Heart left ventricle (tissue), 16 donors: ENCODE results near the gene NECTIN2. TPM values are rescaled to one million over a fixed set of nuclear protein-coding genes. Genes with fewer than 3 reads are reported as not detected.
A peak's percentile ranks its signal among the peaks of the same experiment; 100 is the strongest.

ENCODE experiments used
- ATAC-seq, 4 donors: fragments of 200-7000 bp; cut with Tn5 transposase; one replicate each; pipeline ENCODE4 v1.9.1; 2020 to 2022; ENCODE audit warnings: moderate library complexity in 4 of 4, mild to moderate bottlenecking in 3 of 4, moderate number of reproducible peaks in 1 of 4
- DNase-seq, 5 donors: peaks; one replicate each; pipeline ENCODE4 v3.0.0-alpha.2; 2020
- H3K27ac ChIP-seq, 12 donors: fragments of 200-600 bp; sonication (generic) in 4 of 12; one replicate each; pipeline versions ENCODE4 v1.5.0 to v1.8.0; 2016 to 2022; ENCODE audit warnings: mild to moderate bottlenecking in 2 of 12
- H3K27me3 ChIP-seq, 9 donors: fragments of 200-600 bp; sonication (generic) in 2 of 9; one replicate each; pipeline versions ENCODE4 v1.5.1 to v1.8.0; 2016 to 2022; ENCODE audit warnings: mild to moderate bottlenecking in 3 of 9
- H3K36me3 ChIP-seq, 9 donors: fragments of 200-600 bp; sonication (generic) in 2 of 9; one replicate each; pipeline versions ENCODE4 v1.5.0 to v1.8.0; 2018 to 2022; ENCODE audit warnings: mild to moderate bottlenecking in 2 of 9
- H3K4me1 ChIP-seq, 12 donors: fragments of 200-600 bp; sonication (generic) in 4 of 12; one replicate each; pipeline versions ENCODE4 v1.5.0 to v1.8.0; 2016 to 2022; ENCODE audit warnings: mild to moderate bottlenecking in 3 of 12
- H3K4me3 ChIP-seq, 12 donors: fragments of 200-600 bp; sonication (generic) in 4 of 12; one replicate each; pipeline versions ENCODE4 v1.5.0 to v1.8.0; 2017 to 2022; ENCODE audit warnings: mild to moderate bottlenecking in 9 of 12, moderate library complexity in 4 of 12
- H3K9me3 ChIP-seq, 12 donors: fragments of 200-600 bp; sonication (generic) in 4 of 12; one replicate each; pipeline versions ENCODE4 v1.5.0 to v1.8.0; 2016 to 2022; ENCODE audit warnings: mild to moderate bottlenecking in 1 of 12
- POLR2A ChIP-seq, 2 donors: fragments of 450-650 bp; IDR thresholded peaks; one replicate each; pipeline ENCODE4 v1.6.1; 2017; ENCODE audit warnings: antibody characterized with exemption in 2 of 2, mild to moderate bottlenecking in 2 of 2, moderate library complexity in 2 of 2
- WGBS, 4 donors: extraction: QIAGEN DNeasy Blood & Tissue Kit in 2 of 4; methylation state at CpG; one replicate each; pipeline versions ENCODE4 v1.1.5 to v1.1.7; 2013 to 2018; 5-methylcytosine and 5-hydroxymethylcytosine counted together
- intact Hi-C, 10 donors: fragments of 100-400 bp; cut with DNase I; formaldehyde crosslinking; loops; one replicate each; pipeline versions ENCODE4 v1.11.1 to v1.14.2; 2022
- polyA plus RNA-seq, 2 donors: library from polyadenylated mRNA; stranded (reverse); fragments of 200-250 nt; gene quantifications; one replicate each; pipeline ENCODE4 v1.2.3, GENCODE V29; 2013
- total RNA-seq, 9 donors: library from RNA; depleted of rRNA in 2 of 9; stranded (reverse); fragments of >200 nt in 2 of 9; fragmentation: NEBNext Ultra II Directional in 3 of 9; extraction: Animal tissue kit (Norgen Biotek cat#: 25700) in 3 of 9; gene quantifications; one replicate each; pipeline versions ENCODE4 v1.1.0 to v1.2.4, GENCODE V29; 2016 to 2023
- TF ChIP-seq, protein P1 (sequence below), 12 donors: fragments of 200-600 bp; sonication (generic) in 4 of 12; IDR thresholded peaks; one replicate each; pipeline versions ENCODE4 v1.5.0 to v1.8.0; 2018 to 2022; ENCODE audit warnings: antibody characterized with exemption in 12 of 12, mild to moderate bottlenecking in 5 of 12
- donor health status: ischemic (EF 13 %, LVEDD 7.1; RV severe dilation, severe dysfunction).
- donor health status: healthy with polysubstance abuse.
- donor health status: DM: no; HTN: yes; CAD: no.
- donor health status: DM: no; HTN: no; CAD: no.
- donor health status: ischemic (EF 25% LVEDD 6.9; RV normal size, moderate dysfunction).
- donor health status: ischemic (EF 25% LVEDD 5.7; RV mildly dilated, moderate dysfunction).
- donor health status: healthy.
- donor health status: DM: yes; HTN: yes; CAD: no.
- donor health status: ischemic (EF 35%, LVEDD 5.7; RV mildly dilated, moderate dysfunction).
- donor health status: nonischemic (EF 11% LVEDD 7.7; RV severe dilation, severe dysfunction).
- donor health status: DM: yes; HTN: yes; CAD: no.
- donor health status: PGD.
- donor health status: ischemic (EF 29% LVEDD 5.4; RV normal size, mild dysfunction).
- donor health status: nonischemic (EF 23%, LVEDD 6.1; RV moderate dilation, normal function).

The NECTIN2 gene
- total and polyA plus RNA-seq, 11 donors = 37.0 to 99.6 (median 57.6) TPM

DNA sequence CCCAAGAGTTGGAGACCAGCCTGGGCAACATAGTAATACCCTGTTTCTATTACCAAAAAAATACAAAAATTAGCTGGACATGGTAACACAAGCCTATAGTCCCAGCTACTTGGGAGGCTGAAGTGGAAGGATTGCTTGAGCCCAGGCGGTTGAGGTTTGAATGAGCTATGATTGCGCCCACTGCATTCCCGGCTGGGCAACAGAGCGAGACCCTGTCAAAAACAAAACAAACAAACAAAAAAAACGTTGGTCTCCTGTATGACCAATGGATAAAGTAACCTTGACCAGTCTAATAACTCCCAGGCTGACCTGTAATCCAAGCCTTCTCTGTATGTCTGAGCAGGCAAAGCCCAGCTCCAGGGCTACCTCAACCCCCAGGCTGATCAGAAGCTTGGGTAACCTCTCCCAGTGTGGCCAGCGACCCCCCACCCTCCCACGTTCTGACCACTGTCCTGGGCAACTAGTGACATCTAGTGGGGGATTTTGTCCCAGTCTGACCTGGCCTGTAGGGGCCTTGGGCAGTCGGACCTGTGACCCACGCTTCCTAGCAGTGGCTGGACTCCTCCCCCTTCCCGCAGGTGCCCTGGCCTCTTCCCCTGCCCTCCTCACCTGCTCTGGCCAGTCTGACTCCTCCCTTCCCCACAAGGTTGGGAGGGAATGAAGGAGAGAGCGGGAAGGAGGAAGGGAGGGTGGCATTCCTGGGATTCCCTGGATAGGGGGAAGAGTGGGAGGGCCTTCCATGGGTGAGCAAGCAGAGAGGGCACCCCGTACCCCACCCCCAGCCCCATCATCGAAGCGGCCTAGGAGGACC, 38.2 kb upstream of the NECTIN2 start:
- ATAC-seq (peak; percentile 45 to 69 (median 62)), DNase-seq (peak in 1 of 5 donors; percentile 36)
- TF ChIP-seq, protein P1, sequence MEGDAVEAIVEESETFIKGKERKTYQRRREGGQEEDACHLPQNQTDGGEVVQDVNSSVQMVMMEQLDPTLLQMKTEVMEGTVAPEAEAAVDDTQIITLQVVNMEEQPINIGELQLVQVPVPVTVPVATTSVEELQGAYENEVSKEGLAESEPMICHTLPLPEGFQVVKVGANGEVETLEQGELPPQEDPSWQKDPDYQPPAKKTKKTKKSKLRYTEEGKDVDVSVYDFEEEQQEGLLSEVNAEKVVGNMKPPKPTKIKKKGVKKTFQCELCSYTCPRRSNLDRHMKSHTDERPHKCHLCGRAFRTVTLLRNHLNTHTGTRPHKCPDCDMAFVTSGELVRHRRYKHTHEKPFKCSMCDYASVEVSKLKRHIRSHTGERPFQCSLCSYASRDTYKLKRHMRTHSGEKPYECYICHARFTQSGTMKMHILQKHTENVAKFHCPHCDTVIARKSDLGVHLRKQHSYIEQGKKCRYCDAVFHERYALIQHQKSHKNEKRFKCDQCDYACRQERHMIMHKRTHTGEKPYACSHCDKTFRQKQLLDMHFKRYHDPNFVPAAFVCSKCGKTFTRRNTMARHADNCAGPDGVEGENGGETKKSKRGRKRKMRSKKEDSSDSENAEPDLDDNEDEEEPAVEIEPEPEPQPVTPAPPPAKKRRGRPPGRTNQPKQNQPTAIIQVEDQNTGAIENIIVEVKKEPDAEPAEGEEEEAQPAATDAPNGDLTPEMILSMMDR (IDR thresholded peaks at IDR 0.05) = peak; percentile 26 to 74 (median 58)
- TF ChIP-seq POLR2A (IDR thresholded peaks at IDR 0.05) = no peak
- peaks cover 0 to 46% (median 22%) of the 10 kb centered on the region in 12 donors for H3K4me1 ChIP-seq
- H3K4me3 ChIP-seq = peak overlapping the region in 8 of 12 donors; percentile 63 to 94 (median 84)
- intact Hi-C loops = loop anchor here in 4 of 10 donors (2.0 kb wide), 2 partner anchors 23 to 37 kb away; no protein-coding TSS in a partner anchor
- no peaks in the 10 kb centered on the region for H3K9me3 ChIP-seq
- H3K36me3 ChIP-seq = peaks cover 0 to 17% (median 4%) of the 10 kb centered on the region in 9 donors
- 21 to 28% (median 26%) methylated on average over 14 of the region's 14 CpGs for WGBS, 4 donors
- H3K27ac ChIP-seq = peak overlapping the region in 11 of 12 donors; percentile 53 to 97 (median 86)
- H3K27me3 ChIP-seq = peaks cover 0 to 8% (median 0%) of the 10 kb centered on the region in 9 donors

DNA sequence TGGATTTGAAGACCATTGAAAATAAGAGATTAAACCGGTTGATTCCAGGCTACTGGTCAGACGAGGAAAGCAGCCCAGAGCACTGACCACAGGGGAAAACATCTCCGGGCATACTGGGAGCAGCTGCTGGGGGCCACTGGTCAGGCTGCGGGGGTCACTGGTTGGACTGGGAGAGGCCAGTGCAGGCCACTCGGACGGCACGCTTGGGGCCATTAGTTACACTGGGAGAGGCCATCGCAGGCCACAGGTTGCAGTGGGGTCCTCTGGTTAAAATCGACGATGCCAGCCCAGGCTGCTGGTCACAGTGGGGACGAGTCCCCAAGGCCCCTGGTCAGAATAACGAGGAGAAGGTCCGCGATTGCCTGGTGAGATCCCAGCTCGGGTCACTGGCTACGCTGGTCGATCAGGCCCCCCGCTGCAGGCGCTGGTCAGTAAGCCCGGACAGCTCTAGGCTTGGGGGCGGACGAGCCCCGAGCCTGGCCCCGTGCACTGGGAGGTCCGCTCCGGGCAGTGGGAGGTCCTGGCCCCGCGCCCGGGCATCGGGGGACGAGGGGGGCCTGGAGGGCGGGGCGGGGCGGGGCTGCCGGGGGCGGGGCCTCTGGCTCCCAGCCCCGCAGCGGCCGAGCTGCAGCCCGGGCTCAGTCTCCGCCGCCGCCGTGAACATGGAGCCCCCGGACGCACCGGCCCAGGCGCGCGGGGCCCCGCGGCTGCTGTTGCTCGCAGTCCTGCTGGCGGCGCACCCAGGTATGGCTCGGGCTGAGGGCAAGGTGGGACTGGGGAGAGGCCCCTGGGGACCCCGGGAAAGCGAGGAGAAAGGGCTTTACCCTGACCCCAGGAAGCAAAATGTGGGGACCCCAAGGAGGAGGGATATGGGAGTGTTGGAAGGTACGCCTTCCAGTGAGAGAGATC, 37.4 kb upstream of the NECTIN2 start, which contains the start of gene BCAM:
Gene BCAM, plus strand, starts transcription at position 641 of the 909 bp plus-strand sequence. Its CDS starts 22 bp downstream, at position 663.
- TF ChIP-seq POLR2A (IDR thresholded peaks at IDR 0.05) = peak in 1 of 2 donors; percentile 68
- TF ChIP-seq, protein P1 (IDR thresholded peaks at IDR 0.05) = no peak
- ATAC-seq = peak; percentile 80 to 96 (median 92)
- intact Hi-C loops = loop anchor here in 4 of 10 donors (2.0 kb wide), 2 partner anchors 24 to 36 kb away; no protein-coding TSS in a partner anchor

DNA sequence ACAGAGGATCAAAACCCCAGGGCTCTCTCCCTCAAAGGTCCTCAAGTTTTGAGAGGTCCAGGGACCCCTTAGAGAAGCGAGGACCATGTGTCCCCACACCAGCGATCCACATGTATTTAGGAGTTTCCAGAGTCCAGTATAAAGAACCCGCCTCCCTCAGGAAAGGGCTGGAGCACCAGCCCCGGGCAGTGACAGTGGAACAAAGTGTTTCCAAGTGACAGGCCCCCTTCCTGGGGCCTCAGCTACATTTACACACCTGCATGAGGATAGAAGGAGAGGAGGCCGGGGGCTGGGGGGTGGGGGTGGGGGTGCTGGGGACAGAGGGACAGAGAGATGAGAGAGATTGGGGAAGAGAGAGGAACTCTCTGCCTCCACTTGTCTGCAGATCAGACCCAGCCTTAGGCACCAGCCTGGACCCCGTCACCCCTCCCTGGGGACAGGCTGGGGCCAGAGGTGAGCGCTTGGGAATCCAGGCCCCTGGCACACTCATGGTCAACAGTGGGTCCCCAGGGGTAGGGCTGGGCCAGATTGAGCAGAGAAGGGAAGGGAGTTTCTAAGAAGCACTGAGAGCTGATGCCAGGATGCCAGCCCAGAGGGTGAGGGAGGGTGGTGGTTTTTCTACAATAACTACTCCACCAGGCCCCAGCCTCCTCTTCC, 36.4 kb upstream of the NECTIN2 start:
- peak in 1 of 4 donors; percentile 13 for ATAC-seq
- peak overlapping the region; percentile 8 to 97 (median 86) for H3K27ac ChIP-seq
- peaks cover 0 to 8% (median 0%) of the 10 kb centered on the region in 9 donors for H3K27me3 ChIP-seq
- WGBS, 4 donors = 19 to 21% (median 20%) methylated on average over 7 of the region's 7 CpGs
- TF ChIP-seq POLR2A (IDR thresholded peaks at IDR 0.05) = no peak
- TF ChIP-seq, protein P1 (IDR thresholded peaks at IDR 0.05) = no peak
- H3K36me3 ChIP-seq = peaks cover 0 to 35% (median 21%) of the 10 kb centered on the region in 9 donors
- peaks cover 0 to 50% (median 22%) of the 10 kb centered on the region in 12 donors for H3K4me1 ChIP-seq
- intact Hi-C loops = loop anchor here in 4 of 10 donors (2.0 kb wide), 2 partner anchors 25 to 35 kb away; no protein-coding TSS in a partner anchor
- H3K9me3 ChIP-seq = no peaks in the 10 kb centered on the region
- peak overlapping the region; percentile 32 to 94 (median 77) for H3K4me3 ChIP-seq
- no peak for DNase-seq

More for the DNA sequence above, 37.4 kb upstream of the NECTIN2 start, which contains the start of gene BCAM:
- 0 to 2% (median 1%) methylated on average over 22 to 59 of the region's 59 CpGs for WGBS, 4 donors
- no peaks in the 10 kb centered on the region for H3K9me3 ChIP-seq
- H3K4me3 ChIP-seq = peak within 1 kb of the TSS; percentile 32 to 94 (median 77)
- peaks cover 0 to 50% (median 22%) of the 10 kb centered on the region in 12 donors for H3K4me1 ChIP-seq
- H3K36me3 ChIP-seq = peaks cover 0 to 25% (median 12%) of the 10 kb centered on the region in 9 donors
- DNase-seq = peak; percentile 87 to 93 (median 93)
- H3K27ac ChIP-seq = peak within 1 kb of the TSS; percentile 8 to 97 (median 86)
- H3K27me3 ChIP-seq = peaks cover 0 to 8% (median 0%) of the 10 kb centered on the region in 9 donors
